SW 1271 (cell line): ENCODE results near the gene PPP2R2D.

Source experiments
- DNase-seq, 2 experiments: peaks; one replicate each; lab custom pipeline; 2025; lab: John Stamatoyannopoulos, UW

The PPP2R2D gene

GRCh38 chr10:131889755-131890154 lies 11.1 kb upstream of the PPP2R2D start:
- DNase-seq, result no peak

DNA sequence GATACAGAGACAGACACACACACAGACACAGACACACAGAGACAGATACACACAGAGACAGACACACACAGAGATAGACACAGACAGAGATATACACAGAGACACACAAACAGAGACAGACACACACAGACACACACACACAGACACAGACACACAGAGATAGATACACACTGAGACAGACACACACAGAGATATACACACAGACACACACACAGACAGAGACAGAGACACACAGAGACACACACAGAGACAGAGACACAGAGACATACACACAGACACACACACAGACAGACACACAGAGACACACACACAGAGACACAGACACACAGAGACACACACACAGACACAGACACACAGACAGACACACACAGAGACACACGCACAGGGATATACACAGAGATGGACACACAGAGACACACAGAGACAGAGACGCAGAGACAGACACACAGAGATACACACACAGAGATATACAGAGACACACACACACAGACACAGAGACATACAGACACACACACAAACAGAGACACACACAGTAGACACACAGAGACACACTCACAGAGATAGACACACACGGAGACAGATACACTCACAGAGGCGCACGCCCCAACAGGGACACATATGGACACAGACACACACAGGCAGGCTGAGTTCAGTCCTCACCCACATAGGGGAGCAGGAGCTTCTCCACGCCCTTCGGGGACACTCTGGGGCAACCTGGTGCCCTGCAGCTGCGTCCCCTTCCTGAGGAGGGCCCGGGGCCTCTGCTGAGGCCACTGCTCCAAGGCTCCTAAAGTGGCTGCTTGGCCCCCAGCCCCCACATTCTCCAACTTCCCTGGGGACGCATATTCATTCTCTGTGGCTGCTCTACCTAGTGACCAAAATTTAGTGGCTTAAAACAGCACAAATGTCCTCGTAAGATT lies 10.3 kb upstream of the PPP2R2D start:
- no peak for DNase-seq

DNA sequence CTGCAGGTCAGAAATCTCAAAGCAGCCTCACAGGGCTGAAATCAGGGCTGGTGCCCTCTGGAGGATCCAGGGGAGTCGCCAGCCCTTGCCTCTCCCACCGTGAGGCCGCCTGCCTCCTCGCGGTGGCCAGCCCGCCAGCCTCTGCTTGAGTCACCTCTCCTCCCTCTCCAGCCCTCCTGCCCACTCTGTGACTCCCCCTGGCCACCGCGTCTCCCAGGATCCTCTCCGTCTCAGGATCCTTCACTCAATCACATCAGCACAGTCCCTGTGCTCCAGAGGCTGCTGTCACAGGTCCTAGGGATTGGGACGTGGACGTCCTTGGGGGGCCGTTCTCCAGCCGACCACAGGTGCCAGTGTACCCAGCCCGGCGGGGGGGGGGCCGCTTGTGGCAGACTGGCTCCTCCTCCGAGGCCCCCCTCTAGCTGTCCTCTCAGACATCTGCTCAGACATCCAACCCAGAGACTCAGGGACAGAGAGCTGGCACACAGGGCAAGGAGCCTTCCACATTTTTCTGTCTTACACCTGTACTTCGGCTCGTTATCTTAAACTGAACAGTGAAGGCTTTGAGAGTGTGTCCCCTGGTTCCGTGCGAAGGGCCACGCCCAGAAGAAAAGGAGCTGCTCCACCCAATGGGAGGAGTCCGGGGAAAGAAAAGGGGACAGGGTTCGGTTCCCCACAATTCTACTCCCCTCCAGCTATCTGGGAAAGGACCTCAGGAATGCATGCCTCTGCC lies 9.4 kb upstream of the PPP2R2D start:
- DNase-seq, result no peak

GRCh38 chr10:131891929-131892805 lies 8.6 kb upstream of the PPP2R2D start:
- DNase-seq, result no peak

GRCh38 chr10:131892806-131893675 lies 7.8 kb upstream of the PPP2R2D start:
- DNase-seq, result no peak

DNA sequence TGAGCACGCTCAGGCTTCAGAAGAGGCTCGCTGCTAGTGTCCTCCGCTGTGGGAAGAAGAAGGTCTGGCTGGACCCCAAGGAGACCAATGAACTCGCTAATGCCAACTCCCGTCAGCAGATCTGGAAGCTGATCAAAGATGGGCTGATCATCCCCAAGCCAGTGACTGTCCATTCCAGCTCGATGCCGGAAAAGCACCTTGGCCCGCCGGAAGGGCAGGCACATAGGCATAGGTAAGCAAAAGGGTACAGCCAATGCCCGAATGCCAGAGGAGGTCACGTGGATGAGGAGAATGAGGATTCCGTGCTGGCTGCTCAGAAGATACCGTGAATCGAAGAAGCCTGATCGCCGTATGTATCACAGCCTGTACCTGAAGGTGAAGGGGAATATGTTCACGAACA lies 5.7 kb upstream of the PPP2R2D start:
- DNase-seq, result no peak

DNA sequence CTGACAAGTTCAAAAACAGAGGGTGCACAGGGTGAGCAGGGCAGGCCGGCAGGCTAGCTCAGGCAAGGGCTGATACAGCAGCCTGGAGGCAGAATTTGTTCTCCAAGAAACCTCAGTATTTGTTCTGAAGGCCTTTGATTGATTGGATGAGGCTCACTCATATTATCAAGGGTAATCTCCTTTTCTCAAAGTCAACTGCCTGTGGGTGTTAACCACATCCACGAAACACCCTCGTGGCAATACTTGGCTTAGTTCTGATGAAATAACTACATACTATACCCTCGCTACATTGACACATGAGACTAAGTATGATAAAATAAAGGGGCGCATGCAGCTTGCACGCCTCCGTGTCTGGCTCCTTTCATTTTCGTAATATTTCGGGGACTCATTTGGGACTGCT lies 4.4 kb upstream of the PPP2R2D start:
- no peak for DNase-seq

- no peak for DNase-seq
Observed at GRCh38 chr10:131897297-131897899, 3.4 kb upstream of the PPP2R2D start.

DNA sequence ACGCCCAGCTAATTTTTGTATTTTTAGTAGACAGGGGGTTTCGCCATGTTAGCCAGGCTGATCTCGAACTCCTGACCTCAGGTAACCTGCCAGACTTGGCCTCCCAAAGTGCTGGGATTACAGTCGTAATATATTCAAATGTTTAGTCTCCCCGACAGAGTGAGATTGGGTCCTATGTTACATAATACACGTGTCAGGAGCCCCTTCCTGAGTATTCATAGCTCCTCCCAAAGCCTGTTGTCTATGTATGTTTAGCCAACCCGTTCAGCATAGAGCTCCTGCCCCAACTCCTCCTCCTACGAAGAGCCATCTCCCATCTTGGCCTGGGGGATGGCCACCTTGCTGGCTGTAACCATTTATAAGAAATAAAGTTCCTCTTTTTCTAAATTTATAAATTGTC lies 2.7 kb upstream of the PPP2R2D start:
- no peak for DNase-seq

GRCh38 chr10:131898713-131899112 lies 2.1 kb upstream of the PPP2R2D start:
- DNase-seq, result no peak

DNA sequence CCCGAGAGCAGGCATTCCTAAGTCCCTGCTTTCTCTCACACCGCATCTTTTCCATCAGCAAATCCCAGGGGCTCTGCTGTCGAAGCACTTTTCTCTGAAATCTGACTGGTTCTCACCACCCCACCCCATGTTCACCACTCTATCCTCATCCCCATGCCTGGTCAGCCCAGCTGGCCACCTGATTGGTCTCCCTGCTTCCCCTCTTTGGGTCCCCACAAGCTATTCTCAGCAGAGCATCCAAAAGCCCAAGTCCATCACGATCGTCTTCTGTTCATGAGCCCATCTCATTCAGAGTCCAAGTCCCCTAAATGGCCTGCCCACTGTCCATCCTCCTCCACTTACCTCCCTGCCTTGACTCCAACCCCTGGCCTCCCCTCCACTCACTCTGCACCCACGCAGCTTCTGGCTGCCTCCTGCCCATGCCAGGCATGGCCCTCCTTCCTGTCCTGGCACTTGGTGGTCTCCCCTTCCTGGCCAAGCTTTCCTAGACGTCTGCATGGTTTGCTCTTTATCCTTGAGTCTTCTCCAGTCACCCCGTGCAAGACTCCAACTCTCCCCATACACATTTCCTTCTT lies 1.6 kb upstream of the PPP2R2D start:
- DNase-seq, result no peak

DNA sequence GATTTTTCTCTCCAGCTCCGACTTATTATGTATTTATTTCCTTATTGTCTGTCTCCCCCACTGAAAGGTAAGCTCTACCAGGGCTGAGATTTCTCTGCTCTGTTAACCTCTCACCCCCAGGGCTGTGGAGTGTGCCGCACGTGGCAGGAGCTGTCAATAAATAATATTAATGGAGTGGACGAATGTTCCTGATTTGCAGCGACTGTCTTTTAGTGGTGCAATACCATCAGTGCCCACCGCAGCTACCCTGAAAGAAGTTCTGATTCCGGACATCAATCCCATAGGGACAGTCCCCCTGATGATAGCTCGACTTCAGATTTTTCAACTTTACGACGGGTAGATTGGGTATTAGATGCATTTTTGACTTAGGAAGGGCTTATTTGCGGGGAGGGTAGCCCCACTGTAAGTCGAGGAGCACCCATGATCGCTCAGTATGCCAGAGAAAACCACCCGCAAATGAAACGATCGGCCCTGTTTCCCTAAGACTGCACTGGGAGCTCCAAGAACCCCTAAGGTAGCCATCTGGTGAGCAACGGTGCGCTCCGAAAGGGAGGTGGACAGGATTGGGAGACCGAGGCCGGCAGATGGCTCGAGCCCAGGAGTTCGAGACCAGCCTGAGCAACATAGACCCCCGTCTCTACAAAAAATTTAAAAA lies 986 bp upstream of the PPP2R2D start:
- peak in 1 of 2 experiments; percentile 25 for DNase-seq

DNA sequence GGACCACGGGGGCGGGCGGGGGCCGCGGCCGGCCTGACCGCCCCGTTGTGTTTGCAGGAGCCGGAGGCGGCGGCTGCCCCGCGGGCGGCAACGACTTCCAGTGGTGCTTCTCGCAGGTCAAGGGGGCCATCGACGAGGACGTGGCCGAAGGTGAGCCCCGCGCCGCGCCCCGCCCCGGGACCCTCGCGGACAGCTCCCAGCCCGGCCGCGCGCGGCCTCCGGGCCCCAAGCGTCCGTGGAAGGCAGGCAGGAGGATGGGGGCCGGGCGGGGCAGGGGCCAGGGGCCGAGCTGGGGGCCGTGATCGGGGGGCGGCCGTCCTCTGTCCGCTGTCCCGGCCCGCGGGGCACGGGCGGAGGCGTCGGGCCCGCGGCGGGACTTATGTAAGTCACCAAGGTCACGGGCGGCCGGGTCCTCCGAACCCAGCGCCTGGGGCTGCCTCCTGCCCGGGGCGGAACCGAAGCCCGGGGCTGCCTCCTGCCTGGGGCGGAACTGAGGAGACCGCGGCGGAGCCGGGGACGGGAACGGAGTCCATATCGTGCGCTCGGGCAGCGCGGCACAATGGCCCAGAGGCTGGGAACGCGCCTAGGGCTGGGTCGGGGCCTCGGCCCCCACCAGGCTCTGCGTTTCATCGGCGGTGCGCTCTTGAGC lies 497 bp downstream of the PPP2R2D start:
- no peak for DNase-seq

DNA sequence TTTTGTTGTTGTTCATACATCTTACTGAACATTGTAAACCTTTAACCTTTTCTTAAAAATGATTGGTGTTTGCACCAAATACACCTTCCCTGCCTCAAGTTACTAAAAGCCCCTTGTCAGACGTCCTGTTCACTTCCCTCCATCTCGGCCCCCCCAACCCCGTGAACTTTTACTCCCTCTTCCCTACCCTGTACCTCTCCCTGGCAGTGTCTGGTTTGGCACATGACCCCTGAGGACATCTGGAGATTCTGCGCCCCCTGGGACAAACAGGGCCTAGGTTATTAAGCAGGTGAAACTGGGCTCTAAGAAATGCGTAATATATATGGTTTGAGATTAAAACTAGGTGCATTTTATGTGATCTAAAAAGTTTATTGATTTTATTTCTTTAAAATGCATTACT lies 1.4 kb downstream of the PPP2R2D start:
- no peak for DNase-seq

- no peak for DNase-seq
Observed at GRCh38 chr10:131902691-131903090, 1.9 kb downstream of the PPP2R2D start.

- no peak for DNase-seq
Observed at GRCh38 chr10:131905267-131905571, 4.4 kb downstream of the PPP2R2D start.

GRCh38 chr10:131905603-131906268 lies 4.9 kb downstream of the PPP2R2D start:
- DNase-seq, result no peak

GRCh38 chr10:131906269-131906639 lies 5.4 kb downstream of the PPP2R2D start:
- DNase-seq, result no peak

DNA sequence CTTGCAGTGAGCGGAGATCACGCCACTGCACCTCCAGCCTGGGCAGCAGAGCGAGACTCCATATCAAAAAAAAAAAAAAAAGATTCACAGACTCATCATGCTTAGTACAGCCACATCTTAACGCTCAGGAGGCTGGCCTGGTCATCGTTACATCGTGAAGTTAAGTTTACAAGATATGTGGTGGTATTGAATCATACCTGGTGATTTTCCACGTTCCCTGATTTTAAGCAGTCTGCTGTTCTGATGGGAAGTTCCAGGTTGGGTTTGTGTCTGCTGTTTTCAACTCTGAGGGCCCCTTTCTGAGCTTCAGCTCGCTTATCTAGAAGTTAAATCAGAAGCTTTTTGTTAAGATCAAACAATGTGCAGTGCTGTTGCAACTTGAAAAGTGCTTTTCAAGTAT lies 6.9 kb downstream of the PPP2R2D start:
- DNase-seq, result no peak
